ENCODE measurements around the gene NF1.

DNA sequence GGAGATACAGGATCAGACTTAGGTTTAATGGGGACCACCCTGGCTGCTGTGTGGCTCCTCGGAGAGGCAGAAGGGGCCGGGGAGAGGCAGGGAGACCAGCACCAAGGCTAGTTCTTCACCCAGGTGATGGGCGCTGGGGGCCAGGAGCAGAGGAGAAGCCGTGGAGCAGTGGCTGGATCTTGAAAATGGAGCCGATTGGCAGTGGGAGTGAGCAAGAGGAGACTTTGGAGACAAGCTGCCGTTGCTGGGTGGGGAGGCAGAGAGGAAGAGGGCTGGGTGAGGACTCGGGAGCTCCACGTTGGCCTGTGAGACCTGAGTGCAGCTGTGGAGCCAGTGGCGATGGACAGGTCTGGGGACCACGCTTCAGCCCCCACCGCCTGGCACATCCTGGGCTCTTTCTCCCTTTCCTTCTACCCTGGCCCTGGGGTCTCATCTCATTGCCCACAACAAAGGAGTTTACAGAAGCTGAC, 305.7 kb downstream of the NF1 start:
- TF ChIP-seq, protein P1, sequence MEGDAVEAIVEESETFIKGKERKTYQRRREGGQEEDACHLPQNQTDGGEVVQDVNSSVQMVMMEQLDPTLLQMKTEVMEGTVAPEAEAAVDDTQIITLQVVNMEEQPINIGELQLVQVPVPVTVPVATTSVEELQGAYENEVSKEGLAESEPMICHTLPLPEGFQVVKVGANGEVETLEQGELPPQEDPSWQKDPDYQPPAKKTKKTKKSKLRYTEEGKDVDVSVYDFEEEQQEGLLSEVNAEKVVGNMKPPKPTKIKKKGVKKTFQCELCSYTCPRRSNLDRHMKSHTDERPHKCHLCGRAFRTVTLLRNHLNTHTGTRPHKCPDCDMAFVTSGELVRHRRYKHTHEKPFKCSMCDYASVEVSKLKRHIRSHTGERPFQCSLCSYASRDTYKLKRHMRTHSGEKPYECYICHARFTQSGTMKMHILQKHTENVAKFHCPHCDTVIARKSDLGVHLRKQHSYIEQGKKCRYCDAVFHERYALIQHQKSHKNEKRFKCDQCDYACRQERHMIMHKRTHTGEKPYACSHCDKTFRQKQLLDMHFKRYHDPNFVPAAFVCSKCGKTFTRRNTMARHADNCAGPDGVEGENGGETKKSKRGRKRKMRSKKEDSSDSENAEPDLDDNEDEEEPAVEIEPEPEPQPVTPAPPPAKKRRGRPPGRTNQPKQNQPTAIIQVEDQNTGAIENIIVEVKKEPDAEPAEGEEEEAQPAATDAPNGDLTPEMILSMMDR (IDR thresholded peaks at IDR 0.05; ENCODE audit: insufficient read depth, low read depth, low read length), result no peak
- TF ChIP-seq EZH2 (IDR thresholded peaks at IDR 0.05; ENCODE audit: insufficient read depth, low read length), result no peak

Measured in astrocyte (in vitro differentiated cells and primary cell).